ENCODE results near the gene SF3B1. TPM values are rescaled to one million over a fixed set of nuclear protein-coding genes. Genes with fewer than 3 reads are reported as not detected.

The SF3B1 gene
- total RNA-seq, 2 donors from 2014 or later: 308 to 356 TPM

DNA sequence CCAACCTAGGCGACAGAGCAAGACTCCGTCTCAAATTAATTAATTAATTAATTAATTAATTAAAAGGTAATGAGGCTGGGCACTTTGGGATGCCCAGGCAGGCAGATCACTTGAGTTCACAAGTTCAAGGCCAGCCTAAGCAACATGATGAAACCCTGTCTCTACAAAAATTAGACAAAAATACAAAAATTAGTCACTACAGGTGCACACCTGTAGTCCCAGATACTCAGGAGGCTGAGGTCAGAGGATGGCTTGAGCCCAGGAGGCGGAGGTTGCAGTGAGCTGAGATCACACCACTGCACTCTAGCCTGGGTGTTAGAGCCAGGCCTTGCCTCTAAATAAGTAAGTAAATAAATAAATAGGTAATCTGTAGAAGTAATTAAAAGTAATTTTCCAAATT lies 6.8 kb downstream of the SF3B1 start:
- Mint-ChIP-seq H3K27me3 (ENCODE audit: insufficient read depth) (no peaks in the 10 kb centered on the region), H3K9me3 (no peaks in the 10 kb centered on the region), H3K36me3 (ENCODE audit: low read depth) (peaks cover 24% of the 10 kb centered on the region), H3K4me1 (peaks cover 40% of the 10 kb centered on the region), H3K27ac (no peak overlapping the region), H3K4me3 (no peak overlapping the region)
- no peak overlapping the region for H3K4me3 ChIP-seq (ENCODE audit: low read length)
- peaks cover 10% of the 10 kb centered on the region for H3K4me1 ChIP-seq (ENCODE audit: control insufficient read depth, insufficient read depth, low read length)
- no peaks in the 10 kb centered on the region for H3K9me3 ChIP-seq (ENCODE audit: control insufficient read depth, low read length)
- no peak overlapping the region for H3K27ac ChIP-seq (ENCODE audit: low read depth, low read length)
- H3K27me3 ChIP-seq (ENCODE audit: control insufficient read depth, insufficient read depth, low read length, poor library complexity, severe bottlenecking): no peaks in the 10 kb centered on the region
- H3K36me3 ChIP-seq (ENCODE audit: control insufficient read depth, insufficient read depth, low read length): peaks cover 30% of the 10 kb centered on the region
- WGBS, 2 experiments (ENCODE audit: insufficient coverage in 1 of 2, insufficient read length in 1 of 2): 93 to 100% methylated on average over 1 of the region's 3 CpGs
- DNase-seq: no peak
- TF ChIP-seq, protein P1, sequence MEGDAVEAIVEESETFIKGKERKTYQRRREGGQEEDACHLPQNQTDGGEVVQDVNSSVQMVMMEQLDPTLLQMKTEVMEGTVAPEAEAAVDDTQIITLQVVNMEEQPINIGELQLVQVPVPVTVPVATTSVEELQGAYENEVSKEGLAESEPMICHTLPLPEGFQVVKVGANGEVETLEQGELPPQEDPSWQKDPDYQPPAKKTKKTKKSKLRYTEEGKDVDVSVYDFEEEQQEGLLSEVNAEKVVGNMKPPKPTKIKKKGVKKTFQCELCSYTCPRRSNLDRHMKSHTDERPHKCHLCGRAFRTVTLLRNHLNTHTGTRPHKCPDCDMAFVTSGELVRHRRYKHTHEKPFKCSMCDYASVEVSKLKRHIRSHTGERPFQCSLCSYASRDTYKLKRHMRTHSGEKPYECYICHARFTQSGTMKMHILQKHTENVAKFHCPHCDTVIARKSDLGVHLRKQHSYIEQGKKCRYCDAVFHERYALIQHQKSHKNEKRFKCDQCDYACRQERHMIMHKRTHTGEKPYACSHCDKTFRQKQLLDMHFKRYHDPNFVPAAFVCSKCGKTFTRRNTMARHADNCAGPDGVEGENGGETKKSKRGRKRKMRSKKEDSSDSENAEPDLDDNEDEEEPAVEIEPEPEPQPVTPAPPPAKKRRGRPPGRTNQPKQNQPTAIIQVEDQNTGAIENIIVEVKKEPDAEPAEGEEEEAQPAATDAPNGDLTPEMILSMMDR (conservative IDR thresholded peaks at IDR 0.05): no peak
- no peak overlapping the region for H3K9ac ChIP-seq (ENCODE audit: extremely low read depth, low read length, poor library complexity, severe bottlenecking)

DNA sequence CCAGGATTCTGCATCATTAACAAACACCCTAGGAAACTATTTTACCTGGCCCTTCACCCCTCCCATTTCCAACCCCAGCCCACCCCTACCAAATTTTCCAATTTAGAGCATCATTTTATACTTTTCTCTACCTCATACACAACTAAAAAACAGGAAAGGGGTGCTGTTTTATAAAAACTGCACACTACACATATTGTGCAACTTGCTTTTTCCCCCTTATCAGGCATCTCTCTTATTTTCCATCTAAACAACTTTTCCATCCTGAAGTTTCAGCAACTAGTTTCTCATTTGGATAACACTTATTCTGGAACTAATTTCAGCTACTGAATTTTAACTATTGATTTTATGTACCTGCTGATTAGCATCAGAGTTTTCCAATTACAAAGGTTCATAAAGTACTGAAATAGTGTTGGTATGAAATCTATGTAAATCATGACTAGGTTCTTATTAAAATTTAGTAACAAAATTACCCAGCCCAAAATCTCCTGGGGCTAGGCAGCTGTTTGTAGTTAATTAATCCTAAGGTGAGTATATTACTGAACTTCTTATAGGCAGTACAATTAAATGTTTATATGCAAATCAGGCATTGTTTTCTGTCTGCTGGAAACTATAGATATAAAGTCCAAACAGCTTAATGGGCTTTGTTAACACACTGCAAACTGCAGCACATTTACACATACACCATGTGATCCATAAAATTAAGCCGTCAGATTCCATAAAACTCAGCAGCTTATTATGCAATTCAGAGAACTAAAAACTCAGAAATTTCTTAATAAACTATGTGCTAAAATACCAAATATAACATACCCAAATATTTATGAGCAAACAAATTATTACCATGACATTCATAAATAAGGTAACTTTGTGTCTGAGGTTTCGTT lies 7.9 kb downstream of the SF3B1 start:
- peak overlapping the region; percentile 35 for H3K27ac Mint-ChIP-seq
- 89% methylated on average over 2 of the region's 2 CpGs; no CpG with 5 or more reads in 1 of the 2 experiments for WGBS, 2 experiments (ENCODE audit: insufficient coverage in 1 of 2, insufficient read length in 1 of 2)
- TF ChIP-seq, protein P1 (conservative IDR thresholded peaks at IDR 0.05): no peak

DNA sequence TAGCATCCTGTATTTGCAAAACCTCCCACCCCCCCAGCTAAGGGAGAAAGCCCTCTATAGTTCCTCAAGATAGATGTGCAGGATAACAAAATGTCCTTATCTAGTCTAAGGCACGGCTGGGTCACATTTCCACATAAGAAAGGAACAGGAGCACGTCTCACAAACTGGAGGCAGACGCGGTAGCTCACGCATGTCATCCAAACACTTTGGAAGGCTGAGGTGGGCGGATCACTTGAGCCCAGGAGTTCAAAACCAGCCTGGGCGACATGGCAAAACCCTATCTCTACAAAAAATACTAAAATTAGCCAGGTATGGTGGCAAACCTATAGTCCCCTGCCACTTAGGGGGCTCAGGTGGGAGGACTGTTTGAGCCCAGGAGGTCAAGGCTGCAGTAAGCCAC lies 9.3 kb downstream of the SF3B1 start:
- H3K36me3 ChIP-seq (ENCODE audit: control insufficient read depth, insufficient read depth, low read length): peaks cover 51% of the 10 kb centered on the region
- no peaks in the 10 kb centered on the region for H3K27me3 ChIP-seq (ENCODE audit: control insufficient read depth, insufficient read depth, low read length, poor library complexity, severe bottlenecking)
- H3K9ac ChIP-seq (ENCODE audit: extremely low read depth, low read length, poor library complexity, severe bottlenecking): no peak overlapping the region
- no peaks in the 10 kb centered on the region for H3K9me3 Mint-ChIP-seq
- no peak overlapping the region for H3K4me3 Mint-ChIP-seq
- H3K36me3 Mint-ChIP-seq (ENCODE audit: low read depth): peaks cover 35% of the 10 kb centered on the region
- H3K27ac ChIP-seq (ENCODE audit: low read depth, low read length): no peak overlapping the region
- peaks cover 8% of the 10 kb centered on the region for H3K4me1 ChIP-seq (ENCODE audit: control insufficient read depth, insufficient read depth, low read length)
- peaks cover 25% of the 10 kb centered on the region for H3K4me1 Mint-ChIP-seq
- no peak overlapping the region for H3K4me3 ChIP-seq (ENCODE audit: low read length)
- WGBS, 2 experiments (ENCODE audit: insufficient coverage in 1 of 2, insufficient read length in 1 of 2): 92 to 96% methylated on average over 6 to 7 of the region's 7 CpGs
- H3K9me3 ChIP-seq (ENCODE audit: control insufficient read depth, low read length): no peaks in the 10 kb centered on the region
- no peak for DNase-seq
- peak overlapping the region; percentile 3 for H3K27ac Mint-ChIP-seq
- TF ChIP-seq, protein P1 (conservative IDR thresholded peaks at IDR 0.05): no peak
- no peaks in the 10 kb centered on the region for H3K27me3 Mint-ChIP-seq (ENCODE audit: insufficient read depth)

More for the DNA sequence above, 7.9 kb downstream of the SF3B1 start:
- Mint-ChIP-seq H3K4me1 (peaks cover 35% of the 10 kb centered on the region), H3K36me3 (ENCODE audit: low read depth) (peaks cover 27% of the 10 kb centered on the region), H3K4me3 (no peak overlapping the region), H3K27me3 (ENCODE audit: insufficient read depth) (no peaks in the 10 kb centered on the region), H3K9me3 (no peaks in the 10 kb centered on the region)
- Histone ChIP-seq H3K4me3 (ENCODE audit: low read length) (no peak overlapping the region), H3K27me3 (ENCODE audit: control insufficient read depth, insufficient read depth, low read length, poor library complexity, severe bottlenecking) (no peaks in the 10 kb centered on the region), H3K9ac (ENCODE audit: extremely low read depth, low read length, poor library complexity, severe bottlenecking) (no peak overlapping the region), H3K27ac (ENCODE audit: low read depth, low read length) (no peak overlapping the region), H3K9me3 (ENCODE audit: control insufficient read depth, low read length) (no peaks in the 10 kb centered on the region), H3K4me1 (ENCODE audit: control insufficient read depth, insufficient read depth, low read length) (peaks cover 8% of the 10 kb centered on the region), H3K36me3 (ENCODE audit: control insufficient read depth, insufficient read depth, low read length) (peaks cover 37% of the 10 kb centered on the region)
- DNase-seq: no peak
